Testis (tissue), 2 donors: ENCODE results near the gene NEUROG1.

Source experiments
- POLR2A ChIP-seq: fragments of 450-650 bp; IDR thresholded peaks from one replicate; pipeline ENCODE4 v1.6.1; 2017; ENCODE audit warnings: antibody characterized with exemption, mild to moderate bottlenecking, moderate library complexity
- TF ChIP-seq, protein P1 (sequence below), 3 experiments: fragments of 450-650 bp in 2 of 3; fragments of 200-600 bp in 1 of 3; sonication (generic) in 1 of 3; IDR thresholded peaks; one replicate each; pipeline ENCODE4 v1.5.1; 2016 to 2019; ENCODE audit warnings: antibody characterized with exemption in 3 of 3, mild to moderate bottlenecking in 2 of 3, moderate library complexity in 1 of 3

GRCh38 chr5:135494196-135494595 lies 41.6 kb downstream of the NEUROG1 start:
- TF ChIP-seq, protein P1, sequence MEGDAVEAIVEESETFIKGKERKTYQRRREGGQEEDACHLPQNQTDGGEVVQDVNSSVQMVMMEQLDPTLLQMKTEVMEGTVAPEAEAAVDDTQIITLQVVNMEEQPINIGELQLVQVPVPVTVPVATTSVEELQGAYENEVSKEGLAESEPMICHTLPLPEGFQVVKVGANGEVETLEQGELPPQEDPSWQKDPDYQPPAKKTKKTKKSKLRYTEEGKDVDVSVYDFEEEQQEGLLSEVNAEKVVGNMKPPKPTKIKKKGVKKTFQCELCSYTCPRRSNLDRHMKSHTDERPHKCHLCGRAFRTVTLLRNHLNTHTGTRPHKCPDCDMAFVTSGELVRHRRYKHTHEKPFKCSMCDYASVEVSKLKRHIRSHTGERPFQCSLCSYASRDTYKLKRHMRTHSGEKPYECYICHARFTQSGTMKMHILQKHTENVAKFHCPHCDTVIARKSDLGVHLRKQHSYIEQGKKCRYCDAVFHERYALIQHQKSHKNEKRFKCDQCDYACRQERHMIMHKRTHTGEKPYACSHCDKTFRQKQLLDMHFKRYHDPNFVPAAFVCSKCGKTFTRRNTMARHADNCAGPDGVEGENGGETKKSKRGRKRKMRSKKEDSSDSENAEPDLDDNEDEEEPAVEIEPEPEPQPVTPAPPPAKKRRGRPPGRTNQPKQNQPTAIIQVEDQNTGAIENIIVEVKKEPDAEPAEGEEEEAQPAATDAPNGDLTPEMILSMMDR (IDR thresholded peaks at IDR 0.05): no peak
- no peak for TF ChIP-seq POLR2A
